HG03135 (cell line): ENCODE results near the gene ADAMTS2.

ENCODE experiments used
- ATAC-seq: cut with Tn5 transposase; IDR thresholded peaks from one replicate; pipeline ENCODE4 v1.9.1; 2021; ENCODE audit warnings: mild to moderate bottlenecking, moderate library complexity; ENCODE audit not compliant: unreplicated experiment

Gene ADAMTS2

GRCh38 chr5:179134511-179134910 is 210.8 kb downstream of the ADAMTS2 start:
- ATAC-seq, result no peak

GRCh38 chr5:179132586-179133355 is 212.5 kb downstream of the ADAMTS2 start:
- no peak for ATAC-seq

GRCh38 chr5:179131886-179132585 is 213.2 kb downstream of the ADAMTS2 start:
- ATAC-seq, result no peak

- no peak for ATAC-seq
These were observed 213.9 kb downstream of the ADAMTS2 start for GRCh38 chr5:179131321-179131835.

DNA sequence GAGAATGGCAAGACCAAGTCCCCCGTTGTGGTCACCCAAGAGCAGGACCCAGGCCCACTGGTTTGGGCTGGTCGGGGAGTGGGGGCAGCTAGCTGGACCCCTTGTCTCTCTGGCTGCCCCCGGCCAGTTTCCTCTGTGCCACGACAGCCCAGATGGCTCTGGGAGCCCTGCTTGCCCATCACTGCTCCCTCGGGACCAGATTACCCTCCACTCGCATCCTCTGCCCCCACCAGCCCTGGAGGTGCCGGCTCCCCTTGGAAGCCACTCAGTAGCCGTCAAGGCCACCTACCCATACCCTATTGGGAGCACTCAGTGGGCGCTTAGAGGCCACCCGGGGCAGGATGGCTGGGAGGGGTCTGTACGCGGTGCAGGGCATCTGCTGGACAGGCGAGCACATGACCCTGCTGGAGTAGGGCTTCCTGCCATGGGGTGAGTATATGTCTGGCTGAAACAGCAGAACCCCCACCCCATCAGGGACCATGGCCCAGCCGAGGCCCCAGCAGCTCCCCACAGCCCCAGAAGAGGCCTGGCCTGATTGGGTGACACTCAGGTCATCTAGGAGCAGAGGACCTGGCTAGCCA is 215.1 kb downstream of the ADAMTS2 start:
- ATAC-seq, result no peak

DNA sequence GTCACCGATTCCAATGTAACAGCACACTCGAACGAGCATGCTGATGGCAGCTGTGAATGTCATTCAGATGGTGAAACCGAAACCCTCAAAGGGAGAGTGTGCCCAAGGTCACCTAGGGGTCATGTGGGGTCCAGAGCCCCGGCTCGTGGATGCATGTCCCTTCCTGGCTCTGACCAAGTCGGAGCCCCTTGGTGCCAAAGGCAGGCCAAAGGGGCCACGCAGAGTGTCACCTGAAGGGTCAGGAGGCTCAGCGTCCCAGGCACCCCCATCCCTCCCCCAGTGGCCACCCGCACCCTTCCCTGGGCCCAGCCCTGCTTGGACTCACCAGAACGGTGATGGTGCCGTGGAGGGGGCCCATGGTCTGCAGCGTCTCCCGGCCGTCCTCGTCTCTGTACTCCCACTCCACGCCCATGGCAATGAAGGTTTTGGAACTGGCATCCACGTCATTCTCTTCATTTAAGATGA is 215.6 kb downstream of the ADAMTS2 start:
- ATAC-seq, result no peak

- no peak for ATAC-seq
These were observed 216.3 kb downstream of the ADAMTS2 start for GRCh38 chr5:179128976-179129375.

DNA sequence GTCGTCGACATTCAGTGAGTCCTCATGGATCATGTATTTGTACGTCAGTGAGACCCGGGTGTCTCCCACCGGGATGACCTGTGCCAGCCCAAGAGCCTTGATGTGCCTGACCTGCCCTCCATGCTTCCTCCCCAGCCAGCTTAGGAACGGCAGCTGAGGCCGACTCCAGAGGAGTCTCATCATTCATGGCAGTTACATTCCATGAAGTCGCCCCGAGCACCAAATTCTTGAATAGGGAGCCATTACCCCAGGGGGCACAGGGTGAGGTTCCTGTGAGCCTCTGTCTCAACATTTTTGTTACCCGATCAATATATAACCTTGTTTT is 217.3 kb downstream of the ADAMTS2 start:
- ATAC-seq, result no peak

DNA sequence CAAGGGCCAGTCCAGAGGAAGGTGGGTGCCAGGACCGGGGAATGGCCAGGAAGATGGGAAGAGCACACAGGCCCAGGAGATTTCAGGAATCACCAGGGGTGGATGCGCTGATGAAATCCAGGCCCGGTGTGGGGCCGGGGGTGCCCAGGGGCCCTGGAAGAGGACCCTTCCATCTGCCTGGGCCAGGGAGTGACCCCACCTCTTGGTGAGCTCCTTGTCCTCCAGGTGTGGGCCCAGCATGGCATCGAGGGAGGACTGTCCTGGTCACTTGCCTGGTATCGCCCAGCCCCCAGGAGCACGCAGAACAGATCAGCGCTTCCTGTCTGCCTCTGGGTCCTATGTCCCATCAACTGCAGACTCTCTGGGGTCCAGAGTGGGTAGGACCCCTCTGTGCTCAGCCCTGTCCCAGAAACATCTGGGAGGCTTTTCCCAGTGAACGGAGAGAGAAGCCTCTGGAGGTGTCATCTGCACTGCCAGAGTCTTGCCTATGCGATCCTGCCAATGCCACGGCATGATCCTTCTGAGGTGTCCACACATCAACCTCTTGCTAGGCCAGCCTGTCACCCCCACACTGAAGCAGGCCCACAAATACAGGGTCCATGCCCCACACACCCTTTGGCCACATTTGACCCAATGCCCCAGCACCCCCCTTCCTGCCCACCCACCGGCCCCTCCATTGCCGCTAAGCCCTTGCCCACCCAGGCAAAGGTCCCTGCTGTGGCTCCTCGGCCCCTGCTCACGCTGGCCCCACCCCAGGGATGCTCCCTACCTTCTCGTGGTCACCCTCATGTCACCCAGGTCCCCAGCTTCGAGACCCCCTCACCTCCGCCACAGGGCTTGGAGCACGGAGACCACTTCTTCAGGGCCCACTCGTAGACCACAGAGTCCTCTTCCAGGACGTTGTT is 217.9 kb downstream of the ADAMTS2 start:
- ATAC-seq, result no peak

DNA sequence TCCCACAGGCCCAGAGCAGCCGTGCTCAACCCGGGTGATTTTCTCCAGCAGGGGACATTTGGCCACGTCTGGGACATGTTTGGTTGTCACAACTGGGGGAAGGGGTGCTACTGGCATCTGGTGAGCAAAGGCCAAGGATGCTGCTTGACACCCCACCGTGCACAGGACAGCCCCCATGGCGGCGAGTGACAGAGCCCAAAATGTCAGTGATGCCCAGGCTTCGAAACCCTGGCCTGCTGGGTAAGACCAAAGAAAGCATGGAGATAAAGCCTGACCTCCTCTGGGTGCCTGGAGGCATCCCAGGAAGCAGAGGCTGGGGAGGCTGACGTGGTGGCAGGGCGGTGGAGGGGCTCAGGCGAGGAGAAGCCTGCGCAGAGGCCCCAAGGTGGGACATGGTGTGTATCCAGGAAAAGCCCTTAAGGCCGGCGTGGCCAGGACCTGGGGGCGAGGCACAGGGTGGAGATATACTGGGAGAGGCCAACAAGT is 218.7 kb downstream of the ADAMTS2 start:
- no peak for ATAC-seq

- no peak for ATAC-seq
These were observed 219.3 kb downstream of the ADAMTS2 start for GRCh38 chr5:179125789-179126505.

- no peak for ATAC-seq
These were observed 220.1 kb downstream of the ADAMTS2 start for GRCh38 chr5:179124853-179125788.

DNA sequence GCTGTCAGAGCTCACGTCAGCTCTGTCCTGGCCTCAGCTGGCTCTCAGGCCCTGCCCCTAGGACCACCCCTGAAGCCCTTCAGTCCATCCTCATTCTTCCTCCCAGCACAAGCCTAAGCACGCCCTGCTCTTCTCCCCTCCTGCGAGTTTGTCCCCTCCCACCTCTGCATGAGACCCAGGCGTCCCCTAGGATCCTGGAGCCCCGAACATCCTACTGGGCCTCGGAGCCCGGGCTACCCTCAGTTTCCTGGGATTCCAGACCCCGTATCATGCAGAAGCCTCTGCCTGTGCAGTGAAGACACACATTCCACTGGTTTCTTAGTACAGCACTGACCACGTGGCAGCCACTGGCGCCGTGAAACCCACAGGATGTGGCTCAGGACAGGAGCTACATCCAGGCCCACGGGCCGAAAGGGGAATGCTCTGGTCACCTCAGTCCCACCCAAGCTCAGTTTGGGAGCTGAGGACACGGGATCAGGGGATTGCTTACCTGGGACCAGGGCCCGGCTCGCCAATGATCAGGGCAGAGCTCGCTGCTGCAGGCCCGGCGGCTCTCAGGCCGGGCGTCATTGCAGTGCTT is 220.9 kb downstream of the ADAMTS2 start:
- no peak for ATAC-seq

- ATAC-seq, result no peak
These were observed 221.6 kb downstream of the ADAMTS2 start for GRCh38 chr5:179123491-179124272.

DNA sequence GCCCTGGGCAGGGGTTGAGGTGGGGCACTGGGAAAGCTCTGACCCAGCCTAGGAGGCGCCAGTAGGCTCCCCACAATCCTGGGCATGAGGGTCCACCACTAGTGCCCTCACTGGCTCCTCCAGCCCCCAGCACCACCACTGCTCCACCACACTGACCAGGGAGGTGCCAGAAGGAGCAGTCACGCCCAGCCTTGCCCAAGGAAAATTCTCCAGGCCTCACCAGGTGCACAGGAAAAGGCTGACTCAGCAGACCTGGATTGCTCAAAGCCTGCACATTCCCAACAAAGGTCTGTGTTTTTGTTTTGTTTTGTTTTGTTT is 222.2 kb downstream of the ADAMTS2 start:
- no peak for ATAC-seq

DNA sequence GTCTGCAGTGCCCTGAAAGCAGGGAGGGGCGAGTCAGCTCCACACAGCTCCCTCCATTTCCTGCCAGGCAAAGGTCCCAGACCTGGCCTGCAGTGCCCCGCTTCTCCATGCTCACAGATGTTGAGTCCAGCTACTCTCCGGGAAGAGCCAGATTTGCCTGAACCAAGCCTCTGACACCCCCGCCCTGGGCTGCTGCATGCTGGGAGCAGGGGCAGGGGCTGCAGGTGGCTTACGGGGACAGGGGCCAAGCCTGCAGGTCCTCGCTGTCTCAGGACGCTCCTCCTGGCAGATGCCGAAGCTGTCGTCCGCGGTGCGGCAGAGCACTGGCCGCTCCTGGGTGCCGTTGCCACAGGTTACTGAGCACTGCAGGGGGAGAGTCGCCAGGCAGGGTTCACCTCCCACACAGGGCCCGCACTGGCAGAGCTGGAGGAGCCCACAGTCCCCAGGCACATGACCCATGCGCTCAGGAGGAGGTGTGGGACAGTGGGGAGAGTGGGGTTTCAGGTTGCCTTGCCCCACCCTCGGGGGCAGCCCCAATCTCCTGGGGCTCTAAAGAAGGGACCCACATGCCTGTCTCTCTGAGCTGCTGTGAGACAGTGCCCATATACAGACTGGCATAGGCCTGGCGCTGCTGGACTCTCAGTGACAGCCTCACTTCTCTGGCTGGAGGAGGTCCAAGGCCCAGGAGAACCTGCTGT is 222.7 kb downstream of the ADAMTS2 start:
- no peak for ATAC-seq

DNA sequence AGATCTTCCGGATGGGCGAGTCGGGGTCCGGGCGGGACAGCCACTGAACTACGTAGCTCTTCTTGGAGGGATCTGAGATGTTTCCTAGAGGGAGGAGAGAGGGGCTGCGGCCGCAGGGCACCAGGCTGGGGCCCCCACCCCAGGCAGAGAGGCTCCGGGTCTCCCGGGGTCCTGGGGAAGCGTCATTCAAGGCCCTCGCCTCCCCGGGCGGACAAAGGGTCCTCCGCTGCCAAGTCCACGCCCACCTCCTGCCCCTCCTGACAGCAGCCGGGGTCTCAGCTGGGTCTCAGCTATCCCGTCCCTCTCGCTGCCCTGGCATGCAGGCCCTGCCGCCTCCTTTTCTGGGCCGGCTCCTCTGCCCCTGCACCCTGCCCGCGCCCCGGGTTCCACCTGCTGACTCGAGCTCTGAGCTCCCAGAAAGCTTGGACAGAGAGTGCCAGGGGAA is 223.6 kb downstream of the ADAMTS2 start:
- no peak for ATAC-seq
